Fibroblast of lung (primary cell): ENCODE measurements around the gene ATP1B1. TPM values are rescaled to one million over a fixed set of nuclear protein-coding genes. Genes with fewer than 3 reads are reported as not detected.

Experiments used
- DNase-seq, 2 donors: peaks; one replicate each; pipeline versions ENCODE4 v3.0.0 to v3.0.0-alpha.2; 2010; ENCODE audit warnings: low read depth in 2 of 2
- H2AFZ ChIP-seq: 2 replicates; pipeline ENCODE4 v1.5.1; 2012; ENCODE audit warnings: low read length, control low read depth, inconsistent platforms
- H3K27ac ChIP-seq: 2 replicates; pipeline ENCODE4 v1.5.1; 2011; ENCODE audit warnings: low read length, control low read depth; ENCODE audit not compliant: insufficient read depth
- H3K27me3 ChIP-seq: 2 replicates; pipeline ENCODE4 v1.5.1; 2011; ENCODE audit warnings: mild to moderate bottlenecking, low read length; ENCODE audit not compliant: control insufficient read depth, insufficient read depth
- H3K36me3 ChIP-seq: 2 replicates; pipeline ENCODE4 v1.5.1; 2011; ENCODE audit warnings: low read length; ENCODE audit not compliant: control insufficient read depth, insufficient read depth
- H3K4me1 ChIP-seq: 2 replicates; pipeline ENCODE4 v1.5.1; 2011; ENCODE audit warnings: low read length; ENCODE audit not compliant: control insufficient read depth, insufficient read depth; ENCODE audit errors: extremely low read depth
- H3K4me2 ChIP-seq: 2 replicates; pipeline ENCODE4 v1.5.1; 2011; ENCODE audit warnings: low read length, control low read depth; ENCODE audit not compliant: insufficient read depth; ENCODE audit errors: extremely low read depth
- H3K4me3 ChIP-seq, 4 experiments: fragments of 200-600 bp in 1 of 4; sonication (generic) in 1 of 4; replicated peaks in 1 of 4; 2 replicates each; pipeline ENCODE4 v1.5.1; 2011 to 2016; ENCODE audit warnings: low read length in 4 of 4, low read depth in 3 of 4, mild to moderate bottlenecking in 3 of 4, control low read depth in 2 of 4, inconsistent platforms in 1 of 4, mixed read lengths in 1 of 4; ENCODE audit not compliant: insufficient read depth in 1 of 4; ENCODE audit errors: control extremely low read depth in 1 of 4
- H3K79me2 ChIP-seq: 2 replicates; pipeline ENCODE4 v1.5.1; 2012; ENCODE audit warnings: mild to moderate bottlenecking, low read length, inconsistent platforms; ENCODE audit not compliant: control insufficient read depth, insufficient read depth
- H3K9ac ChIP-seq: 2 replicates; pipeline ENCODE4 v1.5.1; 2011; ENCODE audit warnings: mild to moderate bottlenecking, low read length, control low read depth; ENCODE audit not compliant: insufficient read depth
- H3K9me3 ChIP-seq: 2 replicates; pipeline ENCODE4 v1.5.1; 2012; ENCODE audit warnings: low read depth, low read length; ENCODE audit not compliant: control insufficient read depth, insufficient read depth
- H4K20me1 ChIP-seq: 2 replicates; pipeline ENCODE4 v1.5.1; 2011; ENCODE audit warnings: low read length; ENCODE audit not compliant: control insufficient read depth, insufficient read depth; ENCODE audit errors: extremely low read depth
- EZH2 ChIP-seq: IDR thresholded peaks from 2 replicates; pipeline ENCODE4 v1.5.1; 2012; ENCODE audit warnings: low read length, control low read depth, mild to moderate bottlenecking; ENCODE audit errors: missing control alignments
- polyA plus RNA-seq, 2 donors: library from polyadenylated mRNA; depleted of rRNA in 1 of 2; stranded (reverse) in 1 of 2; unstranded in 1 of 2; fragments of >200 nt; gene quantifications; 2 replicates each; pipeline ENCODE4 v1.2.1, GENCODE V29; 2011 to 2012; ENCODE audit warnings: missing spikeins in 1 of 2
- total RNA-seq: library from RNA; depleted of rRNA; stranded (reverse); fragments of >200 nt; gene quantifications from 2 replicates; pipeline ENCODE4 v1.2.1, GENCODE V29; 2014
- TF ChIP-seq, protein P1 (sequence below), 2 donors: IDR thresholded peaks in 1 of 2; conservative IDR thresholded peaks in 1 of 2; 1 replicate in 1 of 2; 2 replicates in 1 of 2; pipeline ENCODE4 v1.5.1; 2011 to 2012; ENCODE audit warnings: low read length in 2 of 2, control low read depth in 1 of 2, inconsistent platforms in 1 of 2, low read depth in 1 of 2, mild to moderate bottlenecking in 1 of 2

Gene ATP1B1
- total and polyA plus RNA-seq, 2 donors (not counting 1 experiment from before 2014, with no cell fraction given), result 21.1 to 37.9 TPM

DNA sequence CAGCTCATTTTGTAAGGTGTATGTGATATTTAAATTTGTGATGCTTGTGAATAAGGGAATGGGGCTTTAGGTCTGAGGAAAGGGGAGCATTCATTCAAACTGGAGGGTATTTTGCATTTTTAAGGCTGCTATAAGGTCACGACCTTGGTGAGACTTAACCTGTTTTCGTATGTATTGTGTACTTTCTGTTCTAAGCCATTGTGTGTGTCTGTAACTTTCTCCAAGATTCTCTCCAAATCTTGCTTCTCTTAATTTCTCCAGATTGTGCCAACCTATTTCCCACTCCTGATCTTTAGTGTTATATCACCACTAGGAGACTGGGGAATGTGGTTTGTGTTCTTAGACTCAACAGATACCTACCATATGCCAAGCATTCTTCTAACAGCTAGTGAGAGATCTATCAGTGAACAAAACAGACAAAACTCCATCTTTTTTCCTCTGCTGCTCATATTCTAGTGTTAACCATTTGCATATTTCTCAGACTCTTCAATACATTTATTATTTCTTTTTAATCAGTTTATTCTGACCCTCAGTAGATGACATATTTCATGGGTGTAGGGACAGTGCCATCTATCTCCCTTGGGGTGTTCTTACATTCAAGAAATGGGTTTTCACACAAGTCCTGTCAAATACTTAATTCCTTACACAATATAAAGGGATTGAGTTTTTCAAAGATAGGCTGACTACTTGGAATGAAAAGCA lies 27.5 kb downstream of the ATP1B1 start:
- H3K9ac ChIP-seq, result no peak overlapping the region
- H3K79me2 ChIP-seq, result no peaks in the 10 kb centered on the region
- no peaks in the 10 kb centered on the region for H3K4me1 ChIP-seq
- no peak overlapping the region for H2AFZ ChIP-seq
- no peak overlapping the region for H3K4me3 ChIP-seq
- peaks cover 3% of the 10 kb centered on the region for H3K36me3 ChIP-seq
- no peak overlapping the region for H3K27ac ChIP-seq
- no peaks in the 10 kb centered on the region for H3K27me3 ChIP-seq
- TF ChIP-seq, protein P1, sequence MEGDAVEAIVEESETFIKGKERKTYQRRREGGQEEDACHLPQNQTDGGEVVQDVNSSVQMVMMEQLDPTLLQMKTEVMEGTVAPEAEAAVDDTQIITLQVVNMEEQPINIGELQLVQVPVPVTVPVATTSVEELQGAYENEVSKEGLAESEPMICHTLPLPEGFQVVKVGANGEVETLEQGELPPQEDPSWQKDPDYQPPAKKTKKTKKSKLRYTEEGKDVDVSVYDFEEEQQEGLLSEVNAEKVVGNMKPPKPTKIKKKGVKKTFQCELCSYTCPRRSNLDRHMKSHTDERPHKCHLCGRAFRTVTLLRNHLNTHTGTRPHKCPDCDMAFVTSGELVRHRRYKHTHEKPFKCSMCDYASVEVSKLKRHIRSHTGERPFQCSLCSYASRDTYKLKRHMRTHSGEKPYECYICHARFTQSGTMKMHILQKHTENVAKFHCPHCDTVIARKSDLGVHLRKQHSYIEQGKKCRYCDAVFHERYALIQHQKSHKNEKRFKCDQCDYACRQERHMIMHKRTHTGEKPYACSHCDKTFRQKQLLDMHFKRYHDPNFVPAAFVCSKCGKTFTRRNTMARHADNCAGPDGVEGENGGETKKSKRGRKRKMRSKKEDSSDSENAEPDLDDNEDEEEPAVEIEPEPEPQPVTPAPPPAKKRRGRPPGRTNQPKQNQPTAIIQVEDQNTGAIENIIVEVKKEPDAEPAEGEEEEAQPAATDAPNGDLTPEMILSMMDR (conservative IDR thresholded peaks at IDR 0.05 in 1 of 2, IDR thresholded peaks at IDR 0.05 in 1 of 2; ENCODE audit: low read depth in 1 of 2, low read length in 2 of 2), result peak in 1 of 2 donors; percentile 24
- TF ChIP-seq EZH2, result no peak
- no peaks in the 10 kb centered on the region for H4K20me1 ChIP-seq
- H3K4me2 ChIP-seq, result no peak overlapping the region
- H3K9me3 ChIP-seq, result no peaks in the 10 kb centered on the region
- DNase-seq, result peak in 1 of 2 donors; percentile 38

DNA sequence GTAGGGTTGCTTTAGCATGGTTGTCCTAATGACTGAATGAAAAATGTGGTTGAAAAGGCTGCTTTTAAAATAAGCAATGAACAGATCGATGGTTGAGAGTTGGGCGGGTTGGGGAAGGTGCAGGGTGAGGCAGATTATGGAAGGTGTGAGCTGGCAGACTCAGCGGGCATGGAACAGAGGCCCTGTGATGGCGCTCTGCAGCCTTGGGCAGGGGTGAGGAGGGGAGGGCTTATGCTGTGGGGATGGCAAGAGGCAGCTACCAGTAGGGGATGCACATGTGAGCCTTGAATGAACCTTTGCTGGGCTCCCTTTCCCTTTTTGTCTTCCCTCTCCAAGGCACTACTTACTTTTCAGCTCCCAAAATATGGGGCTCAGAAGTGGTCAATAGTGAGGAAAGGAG lies 30.9 kb downstream of the ATP1B1 start:
- Histone ChIP-seq H3K27me3 (no peaks in the 10 kb centered on the region), H3K4me1 (no peaks in the 10 kb centered on the region), H3K27ac (no peak overlapping the region), H3K9me3 (no peaks in the 10 kb centered on the region), H4K20me1 (no peaks in the 10 kb centered on the region), H3K4me2 (no peak overlapping the region), H2AFZ (no peak overlapping the region), H3K9ac (no peak overlapping the region), H3K79me2 (no peaks in the 10 kb centered on the region), H3K4me3 (no peak overlapping the region), H3K36me3 (no peaks in the 10 kb centered on the region)
- no peak for TF ChIP-seq EZH2
- DNase-seq, result no peak

DNA sequence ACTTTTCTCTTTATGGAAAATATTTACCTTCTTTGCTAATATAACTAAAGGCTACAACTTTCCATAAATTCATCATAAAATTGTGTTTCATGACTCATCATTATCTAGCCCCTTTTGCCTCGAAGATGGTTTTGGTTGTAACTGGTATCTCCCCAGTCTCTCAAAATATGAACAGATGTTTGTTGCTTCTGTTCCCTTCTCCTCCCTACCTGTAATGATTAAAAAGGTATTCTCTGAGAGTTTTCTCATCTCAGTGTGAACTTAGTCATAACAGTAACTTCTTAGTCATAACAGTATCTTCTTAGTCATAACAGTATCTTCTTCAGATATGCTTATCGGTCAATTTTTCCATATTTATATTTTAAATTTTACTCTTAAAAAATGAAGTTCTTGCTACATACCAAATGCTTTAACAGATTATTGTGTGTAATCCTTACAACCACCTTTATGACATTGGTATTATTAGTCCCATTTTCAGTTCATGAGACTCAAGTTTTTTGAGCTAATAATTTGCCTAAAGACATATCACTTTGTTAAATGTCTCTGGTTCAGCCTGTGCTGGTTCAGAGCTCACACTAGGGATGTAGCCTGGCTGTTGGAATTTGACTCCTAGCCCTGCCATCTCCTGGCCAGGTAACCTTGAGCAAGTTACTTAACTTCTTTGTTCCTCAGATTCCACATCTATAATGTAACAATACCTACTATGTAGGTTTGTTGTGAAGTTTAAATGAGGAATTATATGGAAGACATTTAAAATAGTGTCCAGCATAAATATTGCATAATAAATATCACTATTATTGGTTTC lies 32.6 kb downstream of the ATP1B1 start:
- no peaks in the 10 kb centered on the region for H3K36me3 ChIP-seq
- H3K79me2 ChIP-seq, result no peaks in the 10 kb centered on the region
- H3K27ac ChIP-seq, result no peak overlapping the region
- no peaks in the 10 kb centered on the region for H4K20me1 ChIP-seq
- H3K4me1 ChIP-seq, result no peaks in the 10 kb centered on the region
- H2AFZ ChIP-seq, result no peak overlapping the region
- H3K4me3 ChIP-seq, result no peak overlapping the region
- no peaks in the 10 kb centered on the region for H3K9me3 ChIP-seq
- no peaks in the 10 kb centered on the region for H3K27me3 ChIP-seq
- H3K9ac ChIP-seq, result no peak overlapping the region
- TF ChIP-seq, protein P1 (conservative IDR thresholded peaks at IDR 0.05 in 1 of 2, IDR thresholded peaks at IDR 0.05 in 1 of 2; ENCODE audit: low read depth in 1 of 2, low read length in 2 of 2), result no peak
- TF ChIP-seq EZH2, result no peak
- H3K4me2 ChIP-seq, result no peak overlapping the region
- no peak for DNase-seq
